HG03196 (cell line): ENCODE measurements around the gene ANO6.
A peak's percentile ranks its signal among the peaks of the same experiment; 100 is the strongest.
"Not testable (repeated sequence)": the region's sequence is repeated elsewhere in the genome, so short reads cannot be mapped to it uniquely, and the experiment has no call there.

Source experiments
- ATAC-seq: cut with Tn5 transposase; IDR thresholded peaks from one replicate; pipeline ENCODE4 v1.9.1; 2021; ENCODE audit not compliant: unreplicated experiment

The ANO6 gene, protein sequence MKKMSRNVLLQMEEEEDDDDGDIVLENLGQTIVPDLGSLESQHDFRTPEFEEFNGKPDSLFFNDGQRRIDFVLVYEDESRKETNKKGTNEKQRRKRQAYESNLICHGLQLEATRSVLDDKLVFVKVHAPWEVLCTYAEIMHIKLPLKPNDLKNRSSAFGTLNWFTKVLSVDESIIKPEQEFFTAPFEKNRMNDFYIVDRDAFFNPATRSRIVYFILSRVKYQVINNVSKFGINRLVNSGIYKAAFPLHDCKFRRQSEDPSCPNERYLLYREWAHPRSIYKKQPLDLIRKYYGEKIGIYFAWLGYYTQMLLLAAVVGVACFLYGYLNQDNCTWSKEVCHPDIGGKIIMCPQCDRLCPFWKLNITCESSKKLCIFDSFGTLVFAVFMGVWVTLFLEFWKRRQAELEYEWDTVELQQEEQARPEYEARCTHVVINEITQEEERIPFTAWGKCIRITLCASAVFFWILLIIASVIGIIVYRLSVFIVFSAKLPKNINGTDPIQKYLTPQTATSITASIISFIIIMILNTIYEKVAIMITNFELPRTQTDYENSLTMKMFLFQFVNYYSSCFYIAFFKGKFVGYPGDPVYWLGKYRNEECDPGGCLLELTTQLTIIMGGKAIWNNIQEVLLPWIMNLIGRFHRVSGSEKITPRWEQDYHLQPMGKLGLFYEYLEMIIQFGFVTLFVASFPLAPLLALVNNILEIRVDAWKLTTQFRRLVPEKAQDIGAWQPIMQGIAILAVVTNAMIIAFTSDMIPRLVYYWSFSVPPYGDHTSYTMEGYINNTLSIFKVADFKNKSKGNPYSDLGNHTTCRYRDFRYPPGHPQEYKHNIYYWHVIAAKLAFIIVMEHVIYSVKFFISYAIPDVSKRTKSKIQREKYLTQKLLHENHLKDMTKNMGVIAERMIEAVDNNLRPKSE

DNA sequence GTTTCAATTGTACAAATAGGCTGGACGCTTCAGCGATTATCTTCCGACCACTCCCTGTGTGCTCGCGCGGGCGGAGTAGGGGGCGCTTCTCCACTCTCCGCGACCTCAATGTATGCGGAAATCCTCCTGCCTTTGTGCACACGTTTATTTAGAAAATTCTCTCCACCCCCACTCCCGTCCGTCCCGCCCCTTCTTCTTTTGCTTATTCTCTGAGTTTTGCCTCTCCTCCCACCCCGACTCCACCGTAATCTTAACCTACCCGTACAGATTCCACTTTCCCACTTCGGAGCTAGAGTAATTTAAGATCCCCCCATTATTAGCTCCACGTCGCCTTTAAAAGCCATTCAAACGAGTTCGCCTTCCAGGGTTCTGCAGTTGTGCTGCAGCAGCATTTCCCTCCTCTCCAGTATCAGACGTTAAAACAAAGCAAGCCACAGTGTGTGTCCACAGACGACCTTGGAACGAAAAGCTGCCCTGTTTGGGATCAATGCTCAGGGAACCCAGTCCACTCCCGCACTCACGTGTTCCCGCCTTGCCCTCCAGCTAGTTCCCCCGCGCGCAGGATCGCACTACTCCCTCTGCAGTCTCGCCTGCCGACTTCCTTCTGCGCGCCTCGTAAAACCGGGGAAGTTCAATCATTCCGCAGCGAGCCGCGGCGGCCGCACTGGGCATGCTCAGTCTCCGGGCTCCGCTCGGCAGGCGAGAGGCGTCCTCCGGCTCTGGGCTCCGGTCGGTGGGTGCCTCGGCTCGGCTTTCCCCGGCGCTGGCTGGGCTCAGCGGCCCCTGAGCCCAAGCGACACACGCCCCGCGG, at the start of gene ANO6:
Gene ANO6 (plus strand): TSS at position 677 of the 811 bp plus-strand sequence. CDS start 227 bp downstream, outside the sequence.
- peak; percentile 66 for ATAC-seq

DNA sequence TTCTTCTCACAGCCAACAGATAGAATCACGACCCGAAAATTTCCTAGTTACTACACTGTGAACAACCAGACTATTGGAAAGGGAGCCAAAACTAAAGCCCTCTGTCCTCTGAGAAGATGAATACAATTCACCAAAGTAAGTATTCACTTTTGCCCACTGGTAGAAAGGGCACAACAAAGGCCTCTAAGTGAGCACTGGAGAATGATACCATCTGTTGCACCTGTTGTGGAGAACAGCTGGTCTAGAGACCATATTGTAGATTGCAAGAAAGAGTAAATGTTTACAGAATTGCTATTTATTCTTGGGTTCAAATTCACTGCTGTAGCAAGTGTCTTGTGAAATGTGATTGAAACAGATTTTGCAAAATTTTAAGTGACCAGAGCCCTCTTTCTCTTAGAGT, 46.9 kb upstream of the ANO6 start:
- no peak for ATAC-seq

DNA sequence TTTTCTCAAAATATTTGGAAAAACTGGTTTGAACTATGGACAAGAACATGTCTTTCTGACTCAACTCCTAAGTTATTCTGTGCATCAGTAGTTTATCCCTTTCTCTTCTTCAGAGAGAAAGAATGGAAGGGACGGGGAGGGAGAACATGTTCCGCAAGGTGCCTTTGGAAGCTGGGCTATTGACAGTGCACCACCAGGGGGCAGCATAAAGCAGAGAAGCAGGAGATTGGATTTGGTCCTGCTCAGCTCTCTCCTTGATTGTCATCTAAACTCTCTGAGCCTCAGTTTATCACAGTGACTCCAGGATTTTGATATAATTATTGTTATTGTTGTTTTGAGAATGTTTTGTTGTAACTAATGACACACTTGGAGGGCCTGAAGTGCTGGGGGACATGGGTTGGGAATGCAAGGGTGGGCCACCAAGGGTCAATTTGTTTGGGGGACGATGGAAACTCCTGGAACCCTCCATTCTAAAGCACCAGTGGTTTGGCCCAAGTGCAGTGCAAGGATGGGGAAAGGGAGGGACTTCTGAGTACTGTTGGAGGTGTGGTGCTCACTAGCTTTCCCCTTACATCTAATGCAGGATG, 45.3 kb upstream of the ANO6 start:
- ATAC-seq, result no peak

DNA sequence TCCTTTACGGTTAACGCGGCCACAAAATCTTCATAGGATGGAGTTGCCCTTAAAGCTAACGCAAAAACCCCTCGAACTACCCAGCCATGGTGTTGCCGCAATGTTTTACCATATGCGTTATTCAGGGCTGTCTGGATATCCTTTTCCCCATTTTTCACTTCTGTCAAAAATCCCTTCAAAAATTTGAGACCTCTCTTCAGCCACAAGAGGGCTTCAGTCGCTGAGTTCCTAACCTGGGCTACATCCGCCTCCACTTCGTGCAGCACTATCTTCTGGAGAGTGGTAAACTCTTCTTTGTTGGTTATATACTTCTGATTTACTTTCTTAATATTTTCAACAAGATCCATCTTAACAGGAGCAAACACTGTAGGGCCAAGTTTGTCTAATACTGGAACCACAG, 42.6 kb upstream of the ANO6 start:
- not testable (repeated sequence) for ATAC-seq

DNA sequence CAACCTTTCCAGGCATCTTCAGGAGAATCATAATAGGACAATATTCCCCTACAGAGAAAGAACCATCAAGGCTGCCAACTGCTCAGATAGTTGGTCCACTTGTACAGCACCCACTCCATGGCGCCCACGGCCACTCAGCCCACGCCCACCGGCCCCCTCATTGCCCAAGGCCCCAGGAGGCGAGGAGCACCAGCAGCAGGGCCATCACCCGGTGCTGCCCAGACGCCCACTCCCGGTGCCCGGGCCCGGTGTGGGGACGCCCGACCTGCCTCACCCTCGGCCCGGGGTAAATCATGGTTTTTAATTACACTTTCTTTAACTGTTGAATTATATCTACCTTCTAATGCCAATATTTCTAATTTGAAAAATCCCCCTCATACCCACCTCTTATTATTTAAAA, 41.3 kb upstream of the ANO6 start:
- no peak for ATAC-seq

DNA sequence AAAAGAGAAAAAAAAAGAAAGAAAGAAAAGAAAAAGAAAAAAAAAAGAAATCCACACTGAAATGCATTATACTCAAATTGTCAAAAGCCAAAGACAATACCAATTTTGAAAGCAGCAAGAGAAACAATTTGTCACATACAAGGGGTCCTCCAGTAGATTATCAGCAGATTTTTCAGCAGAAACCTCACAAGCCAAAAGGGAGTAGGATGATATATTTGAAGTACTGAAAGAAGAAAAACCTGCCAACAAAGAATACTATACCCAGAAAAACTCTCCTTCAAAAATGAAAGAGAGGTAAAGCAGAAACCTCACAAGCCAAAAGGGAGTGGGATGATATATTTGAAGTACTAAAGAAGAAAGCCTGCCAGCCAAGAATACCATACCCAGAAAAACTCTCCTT, 37.1 kb upstream of the ANO6 start:
- ATAC-seq, result no peak

DNA sequence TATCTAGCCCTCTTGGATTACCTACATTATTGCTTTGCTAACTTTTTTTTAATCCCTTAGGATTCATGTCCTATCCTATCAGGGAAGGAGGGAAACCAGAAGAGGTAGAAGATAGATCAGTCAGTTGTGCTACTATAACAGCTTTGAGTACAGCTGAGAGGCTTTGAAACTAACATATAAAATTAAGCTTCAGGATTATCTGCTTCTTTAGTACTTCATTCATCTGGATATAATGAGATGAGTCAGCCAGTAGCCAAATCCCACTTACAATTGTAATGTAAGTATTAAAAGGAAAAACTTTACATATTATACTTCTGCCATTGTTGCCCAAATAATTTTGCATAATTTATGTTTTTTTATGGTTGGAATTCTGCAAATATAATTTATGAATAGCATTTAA, 33.4 kb upstream of the ANO6 start:
- ATAC-seq, result no peak

DNA sequence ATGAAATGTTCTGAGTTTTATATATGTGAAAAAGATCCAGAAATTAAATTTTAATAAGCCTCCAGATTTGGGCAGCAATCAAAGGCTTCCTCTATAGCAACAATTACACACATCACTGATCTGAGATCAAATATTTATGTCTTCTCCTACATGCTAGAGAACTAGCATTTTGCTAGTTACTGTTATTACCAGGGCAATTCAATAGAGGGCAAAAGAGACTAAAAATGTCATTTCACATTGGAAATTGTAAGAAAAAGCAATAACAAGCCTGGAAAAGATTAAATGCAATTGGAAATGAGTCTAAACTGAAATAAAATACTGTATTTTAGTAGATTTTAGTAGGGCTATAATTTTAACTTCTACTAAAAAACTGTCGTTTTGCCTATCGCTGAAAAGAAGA, 32.6 kb upstream of the ANO6 start:
- ATAC-seq, result no peak

DNA sequence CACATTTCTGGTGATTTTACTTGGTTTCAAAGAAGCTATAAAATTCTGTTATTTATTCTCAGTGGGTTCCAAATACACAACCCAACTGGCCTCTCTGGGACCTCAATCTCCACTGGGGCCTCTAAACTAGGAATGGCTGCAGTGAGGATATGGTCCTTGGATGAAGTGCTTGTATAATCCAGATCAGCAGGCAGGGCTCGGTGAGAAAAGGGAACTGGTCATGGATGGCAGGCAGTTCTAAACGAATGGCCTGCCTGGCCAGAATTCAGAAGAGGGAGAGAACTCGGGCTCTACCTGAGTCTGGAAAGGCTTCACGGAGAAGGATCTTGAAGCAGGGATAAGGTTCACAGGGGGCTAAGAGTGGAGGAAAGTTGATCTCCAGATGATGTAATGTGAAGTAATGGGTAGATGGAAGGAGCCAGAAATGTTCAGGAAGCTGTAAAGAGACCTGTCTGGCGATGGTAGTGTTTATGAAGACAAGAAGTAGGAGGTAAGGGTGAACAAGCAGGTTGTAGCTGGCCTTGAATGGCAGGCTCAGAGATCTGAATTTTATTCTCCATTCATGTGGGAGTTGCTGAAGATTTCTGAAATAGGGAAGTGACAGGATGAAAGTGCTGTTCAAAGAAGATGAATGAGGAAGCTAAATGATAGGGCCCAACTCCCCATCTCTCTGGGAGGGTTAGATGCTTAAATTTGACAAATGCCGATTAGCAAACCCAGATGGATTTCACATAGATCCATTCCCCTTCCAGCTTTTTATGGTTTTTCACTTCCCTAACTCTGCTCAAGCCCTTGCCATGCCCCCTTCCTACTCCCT, 31.5 kb upstream of the ANO6 start:
- no peak for ATAC-seq

DNA sequence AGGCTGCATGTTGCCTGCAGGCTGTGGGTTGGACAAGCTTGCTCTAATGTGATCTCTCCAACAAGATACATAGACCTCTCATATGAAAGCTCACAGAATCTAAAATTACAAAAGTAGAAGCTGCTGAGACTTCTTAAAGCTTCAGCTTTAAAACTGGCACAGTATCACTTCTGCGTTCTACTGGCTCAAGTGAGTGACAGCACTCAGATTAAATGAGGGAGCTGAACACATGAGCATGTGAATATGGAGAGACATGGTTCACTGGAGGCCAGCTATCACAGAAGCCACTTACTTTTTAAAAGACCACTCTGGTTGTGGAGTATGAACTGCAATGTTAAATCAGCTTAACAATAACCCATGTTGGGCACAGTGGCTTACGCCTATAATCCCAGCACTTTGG, 29.1 kb upstream of the ANO6 start:
- ATAC-seq, result no peak

DNA sequence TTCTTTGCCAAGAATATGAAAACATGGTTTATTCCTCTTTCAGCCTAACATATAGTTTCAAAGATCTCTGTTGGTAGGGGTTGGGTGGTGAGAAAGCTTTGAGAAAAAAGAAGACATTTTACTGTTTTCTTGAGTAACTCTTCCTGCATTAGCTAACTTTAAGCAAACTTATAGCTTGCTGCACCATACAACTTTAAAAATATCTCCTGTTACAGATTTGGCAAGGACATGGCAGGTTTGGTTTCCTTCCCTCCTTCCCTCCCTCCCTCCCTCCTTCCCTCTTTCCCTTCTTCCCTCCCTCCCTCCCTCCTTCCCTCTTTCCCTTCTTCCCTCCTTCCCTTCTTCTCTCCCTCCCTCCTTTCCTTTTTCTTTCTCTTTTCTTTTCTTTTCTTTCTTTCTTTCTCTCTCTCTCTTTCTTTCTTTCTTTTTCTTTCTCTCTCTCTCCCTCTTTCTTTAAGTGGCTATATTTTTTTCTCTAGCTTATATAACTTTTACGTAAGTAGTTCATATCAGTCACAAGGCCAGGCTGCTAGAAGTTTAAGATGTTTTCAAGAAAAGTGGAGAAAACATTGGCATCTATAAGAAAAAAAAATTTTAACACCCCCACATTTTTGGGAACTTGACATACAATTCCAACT, 26.0 kb upstream of the ANO6 start:
- ATAC-seq, result no peak

DNA sequence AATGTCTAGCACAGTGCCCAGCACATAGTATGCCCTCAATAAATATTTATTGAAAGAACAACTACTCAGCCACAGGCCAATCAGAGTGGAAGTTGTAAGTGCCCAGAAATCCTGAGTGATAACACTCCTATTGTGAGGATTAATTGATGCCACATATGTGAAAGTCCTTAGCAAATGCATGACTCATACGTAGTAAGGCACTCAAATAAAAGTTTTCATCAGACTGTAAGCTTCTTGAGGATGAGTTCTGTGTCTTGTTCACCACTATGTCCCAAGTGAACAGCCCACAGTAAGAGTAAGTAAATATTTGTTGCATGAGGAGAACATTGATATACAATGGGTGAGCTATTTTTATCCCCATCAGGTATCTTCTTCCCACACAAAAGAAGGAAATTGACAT, 24.7 kb upstream of the ANO6 start:
- no peak for ATAC-seq

DNA sequence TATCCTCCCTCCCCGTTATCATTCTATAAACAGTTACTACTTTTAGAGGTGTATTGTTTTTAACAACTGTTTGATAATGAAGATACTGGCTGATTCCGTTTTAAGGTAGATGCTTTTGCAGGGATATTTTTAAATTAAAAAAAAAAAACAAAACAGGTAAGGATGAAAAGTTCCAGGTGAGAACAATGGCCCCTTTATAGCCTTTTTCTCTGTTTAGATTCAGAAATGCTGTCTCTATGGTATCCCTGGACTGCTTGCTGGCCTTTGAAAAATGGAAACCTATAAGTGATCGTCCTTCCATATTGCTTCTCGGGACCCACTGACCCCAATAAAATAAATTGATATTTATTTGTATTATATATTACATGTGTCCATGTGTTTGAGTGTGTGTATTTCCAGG, 23.2 kb upstream of the ANO6 start:
- no peak for ATAC-seq

DNA sequence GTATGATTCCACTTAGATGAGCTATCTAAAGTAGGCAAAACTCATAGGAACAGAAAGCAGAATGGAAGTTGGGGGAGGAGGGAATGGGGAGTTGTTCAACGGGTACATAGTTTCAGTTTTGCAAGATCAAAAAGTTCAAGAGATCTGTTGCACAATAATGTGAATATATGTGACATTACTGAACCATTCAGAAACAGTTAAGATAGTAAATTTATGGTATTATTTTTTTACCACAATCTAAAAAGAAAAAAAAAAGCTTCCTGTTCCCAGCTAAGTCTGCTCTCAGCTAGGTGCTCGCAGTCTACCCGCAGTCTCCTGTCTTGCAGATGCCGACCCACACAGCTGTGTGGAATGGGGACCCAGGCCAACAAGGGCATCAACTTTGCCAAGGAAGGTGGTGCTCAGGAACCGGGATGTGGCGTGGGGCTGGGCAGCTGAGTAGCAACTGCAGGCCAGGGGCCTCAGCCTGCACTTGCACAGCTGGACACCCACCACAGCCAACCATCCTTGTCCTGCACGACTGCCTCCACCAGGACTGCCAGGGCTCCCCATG, 15.3 kb upstream of the ANO6 start:
- ATAC-seq, result no peak

DNA sequence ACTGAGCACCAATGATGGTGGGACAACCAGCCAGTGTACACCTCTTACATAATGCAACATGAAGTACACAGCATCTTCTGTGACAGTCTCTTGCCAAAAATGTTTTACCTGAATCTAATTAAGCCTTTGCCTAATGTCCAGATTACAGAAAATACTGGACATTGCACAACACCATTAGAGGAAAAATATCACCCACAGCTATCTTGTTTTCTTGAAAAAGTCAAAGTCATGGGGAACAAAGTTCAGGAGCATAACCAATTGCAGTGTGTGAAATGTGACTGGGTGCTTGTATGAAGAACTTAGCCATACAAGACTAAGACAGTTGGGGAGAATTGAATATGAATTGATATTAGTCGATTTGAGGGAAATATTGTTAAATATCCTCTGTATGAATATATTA, 12.1 kb upstream of the ANO6 start:
- ATAC-seq, result no peak

DNA sequence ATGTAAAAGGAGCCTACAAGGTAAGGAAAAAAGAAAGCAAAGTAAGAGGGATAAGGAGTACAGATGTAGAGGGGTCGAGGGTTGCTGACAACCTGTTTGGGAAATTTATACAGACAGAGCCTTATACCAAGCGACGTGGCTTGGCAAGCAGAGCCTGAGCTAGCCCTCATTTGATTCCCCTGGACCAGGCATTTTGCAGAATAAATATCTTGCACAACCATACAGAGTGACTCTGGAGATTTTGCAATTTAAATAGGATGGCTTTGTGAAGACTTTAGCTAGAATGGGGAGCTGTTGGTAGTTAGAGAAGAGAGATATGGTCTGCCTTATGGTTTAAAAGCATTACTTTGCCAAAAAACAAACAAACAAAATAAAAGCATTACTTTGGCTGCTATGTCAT, 11.1 kb upstream of the ANO6 start:
- ATAC-seq, result no peak

DNA sequence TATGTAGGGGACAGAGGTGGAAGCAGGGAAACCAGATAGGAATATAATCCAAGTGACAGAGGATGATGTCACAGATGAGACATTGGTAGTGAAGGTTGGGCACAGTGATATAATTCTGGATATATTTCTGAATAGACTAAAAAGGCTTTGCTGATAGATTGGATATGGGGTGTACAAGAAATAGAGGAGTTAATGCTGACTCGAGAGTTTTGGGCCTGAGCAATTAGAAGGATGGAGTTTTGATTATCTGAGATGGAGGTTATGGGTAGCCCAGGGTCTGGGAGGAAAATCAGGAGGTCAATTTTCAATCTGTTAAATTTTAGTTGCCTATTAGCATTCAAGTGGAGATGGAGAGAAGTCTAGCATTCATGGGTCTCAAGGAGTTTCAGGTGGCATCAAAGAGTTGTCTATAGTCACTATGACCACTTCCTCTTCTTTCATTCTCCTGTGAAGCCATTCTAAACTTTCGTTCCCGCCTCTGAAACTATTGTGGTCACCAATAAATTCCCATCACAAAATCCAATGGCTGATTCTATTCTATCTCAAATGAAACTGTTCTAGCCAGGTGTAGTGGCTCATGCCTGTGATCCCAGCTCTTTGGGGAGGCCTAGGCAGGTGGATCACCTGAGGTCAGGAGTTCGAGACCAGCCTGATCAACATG, 10.6 kb upstream of the ANO6 start:
- peak; percentile 65 for ATAC-seq

DNA sequence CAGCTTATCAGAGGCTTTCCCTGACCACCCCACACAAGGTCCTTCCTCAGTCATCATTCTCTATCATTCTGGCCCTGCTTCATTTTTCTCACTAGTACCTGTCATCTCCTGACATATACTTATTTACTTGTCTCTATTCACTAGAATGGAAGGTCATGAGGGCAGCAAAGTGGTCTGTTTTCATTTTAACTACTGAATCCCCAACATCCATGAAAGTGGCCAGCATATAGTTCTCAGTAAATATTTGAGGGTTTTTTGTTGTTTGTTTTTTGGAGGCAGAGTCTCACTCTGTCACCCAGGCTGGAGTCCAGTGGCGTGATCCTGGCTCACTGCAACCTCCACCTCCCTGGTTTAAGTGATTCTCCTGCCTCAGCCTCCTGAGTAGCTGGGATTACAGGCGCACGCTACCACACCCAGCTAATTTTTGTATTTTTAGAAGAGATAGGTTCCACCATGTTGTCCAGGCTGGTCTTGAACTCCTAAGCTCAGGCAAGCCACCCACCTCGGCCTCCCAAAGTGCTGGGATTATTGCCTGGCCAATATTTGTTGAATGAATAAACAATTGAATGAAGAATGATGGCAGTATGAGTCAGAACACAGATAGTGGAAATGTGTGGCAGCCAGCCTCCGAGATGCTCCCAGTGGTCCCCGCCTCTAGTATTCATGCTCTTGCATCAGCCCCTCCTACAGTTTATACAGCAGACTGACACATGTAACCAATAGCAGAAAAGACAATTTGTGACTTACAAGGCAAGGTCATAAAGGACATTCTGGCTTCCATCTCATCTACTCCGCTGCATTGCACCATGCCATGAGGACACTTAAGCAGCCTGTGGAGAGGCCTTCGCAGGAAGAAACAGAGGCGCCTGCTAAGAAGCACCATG, 7.0 kb upstream of the ANO6 start:
- no peak for ATAC-seq
